H9 (cell line): ENCODE results near the gene SELENOW. TPM values are rescaled to one million over a fixed set of nuclear protein-coding genes. Genes with fewer than 3 reads are reported as not detected.

Experiments used
- DNase-seq: peaks from one replicate; pipeline ENCODE4 v3.0.0-alpha.2; 2017
- H2AFZ ChIP-seq: one replicate; pipeline ENCODE4 v1.6.1; 2013; ENCODE audit warnings: mild to moderate bottlenecking, low read length, control low read depth, moderate library complexity
- H2AK5ac ChIP-seq: 2 replicates; pipeline ENCODE4 v1.6.1; 2013; ENCODE audit warnings: low read length, control low read depth, mixed read lengths; ENCODE audit not compliant: insufficient read length
- H2BK120ac ChIP-seq: one replicate; pipeline ENCODE4 v1.6.1; 2013; ENCODE audit warnings: low read depth, mild to moderate bottlenecking, low read length, control low read depth, inconsistent platforms; ENCODE audit not compliant: poor library complexity, severe bottlenecking
- H2BK12ac ChIP-seq: 2 replicates; pipeline ENCODE4 v1.6.1; 2013; ENCODE audit warnings: low read length, control low read depth, mixed read lengths, low read depth; ENCODE audit not compliant: insufficient read length
- H2BK15ac ChIP-seq: 2 replicates; pipeline ENCODE4 v1.6.1; 2013; ENCODE audit warnings: low read depth, low read length, control low read depth
- H2BK20ac ChIP-seq: one replicate; pipeline ENCODE4 v1.6.1; 2013; ENCODE audit warnings: low read depth, mild to moderate bottlenecking, low read length, control low read depth, inconsistent platforms; ENCODE audit not compliant: poor library complexity, severe bottlenecking
- H2BK5ac ChIP-seq: 2 replicates; pipeline ENCODE4 v1.6.1; 2013; ENCODE audit warnings: low read length, control low read depth, mixed read lengths; ENCODE audit not compliant: insufficient read length
- H3K14ac ChIP-seq: 2 replicates; pipeline ENCODE4 v1.6.1; 2013; ENCODE audit warnings: low read length, control low read depth; ENCODE audit not compliant: insufficient read depth
- H3K18ac ChIP-seq: 2 replicates; pipeline ENCODE4 v1.6.1; 2013; ENCODE audit warnings: low read depth, mild to moderate bottlenecking, mixed read lengths, low read length, control low read depth; ENCODE audit not compliant: insufficient read length
- H3K23ac ChIP-seq: 2 replicates; pipeline ENCODE4 v1.6.1; 2013; ENCODE audit warnings: low read length, control low read depth, mixed read lengths, low read depth; ENCODE audit not compliant: insufficient read length
- H3K23me2 ChIP-seq: 2 replicates; pipeline ENCODE4 v1.6.1; 2013; ENCODE audit warnings: low read depth, mild to moderate bottlenecking, mixed read lengths, low read length, control low read depth; ENCODE audit not compliant: insufficient read length, poor library complexity, severe bottlenecking
- H3K27ac ChIP-seq: 2 replicates; pipeline ENCODE4 v1.5.1; 2013; ENCODE audit warnings: low read length, control low read depth, mixed read lengths, low read depth; ENCODE audit not compliant: insufficient read length
- H3K27me3 ChIP-seq: 2 replicates; pipeline ENCODE4 v1.6.1; 2013; ENCODE audit warnings: low read length, control low read depth, inconsistent platforms; ENCODE audit not compliant: insufficient read depth
- H3K4ac ChIP-seq: 2 replicates; pipeline ENCODE4 v1.6.1; 2013; ENCODE audit warnings: low read depth, mild to moderate bottlenecking, control low read depth, inconsistent platforms, low read length, moderate library complexity
- H3K4me1 ChIP-seq: 2 replicates; pipeline ENCODE4 v1.6.1; 2013; ENCODE audit warnings: low read length, control low read depth, inconsistent platforms; ENCODE audit not compliant: insufficient read depth
- H3K4me2 ChIP-seq: 2 replicates; pipeline ENCODE4 v1.6.1; 2013; ENCODE audit warnings: low read length, control low read depth, mixed read lengths; ENCODE audit not compliant: insufficient read length, insufficient read depth
- H3K56ac ChIP-seq: 2 replicates; pipeline ENCODE4 v1.6.1; 2013; ENCODE audit warnings: low read depth, mild to moderate bottlenecking, mixed read lengths, low read length, control low read depth; ENCODE audit not compliant: insufficient read length
- H3K79me1 ChIP-seq: 2 replicates; pipeline ENCODE4 v1.6.1; 2013; ENCODE audit warnings: low read depth, mild to moderate bottlenecking, moderate library complexity, low read length, control low read depth, inconsistent platforms; ENCODE audit not compliant: insufficient read depth, poor library complexity, severe bottlenecking
- H3K79me2 ChIP-seq: 2 replicates; pipeline ENCODE4 v1.6.1; 2013; ENCODE audit warnings: low read length, control low read depth, inconsistent platforms; ENCODE audit not compliant: insufficient read depth
- H3K9ac ChIP-seq: 2 replicates; pipeline ENCODE4 v1.6.1; 2013; ENCODE audit warnings: low read length, control low read depth, mixed read lengths; ENCODE audit not compliant: insufficient read length; ENCODE audit errors: extremely low read depth
- H3K9me3 ChIP-seq: one replicate; pipeline ENCODE4 v1.6.1; 2013; ENCODE audit warnings: low read depth, low read length, inconsistent platforms; ENCODE audit not compliant: control insufficient read depth
- H3T11ph ChIP-seq: one replicate; pipeline ENCODE4 v1.6.1; 2013; ENCODE audit warnings: mild to moderate bottlenecking, low read length, control low read depth, inconsistent platforms
- H4K20me1 ChIP-seq: one replicate; pipeline ENCODE4 v1.6.1; 2013; ENCODE audit not compliant: control insufficient read depth, insufficient read length, insufficient read depth
- H4K5ac ChIP-seq: 2 replicates; pipeline ENCODE4 v1.6.1; 2013; ENCODE audit warnings: low read depth, mild to moderate bottlenecking, mixed read lengths, low read length, control low read depth; ENCODE audit not compliant: insufficient read length
- H4K8ac ChIP-seq: replicated peaks from 2 replicates; pipeline ENCODE4 v1.6.1; 2013; ENCODE audit warnings: low read length, control low read depth, mixed read lengths, low read depth; ENCODE audit not compliant: insufficient read length
- H4K91ac ChIP-seq: 2 replicates; pipeline ENCODE4 v1.6.1; 2013; ENCODE audit warnings: low read depth, mild to moderate bottlenecking, moderate library complexity, mixed read lengths, low read length, control low read depth; ENCODE audit not compliant: insufficient read length
- H3K27ac Mint-ChIP-seq, 3 experiments: 2 replicates in 2 of 3; 3 replicates in 1 of 3; pipeline ENCODE4 v1.8.0; 2020 to 2021; ENCODE audit warnings: mixed read lengths in 3 of 3, mild to moderate bottlenecking in 1 of 3, moderate library complexity in 1 of 3
- H3K27me3 Mint-ChIP-seq: 2 replicates; pipeline ENCODE4 v1.8.0; 2021; ENCODE audit warnings: low read depth, mild to moderate bottlenecking, moderate library complexity, mixed read lengths
- H3K36me3 Mint-ChIP-seq, 3 experiments: 2 replicates in 2 of 3; 3 replicates in 1 of 3; pipeline ENCODE4 v1.8.0; 2020 to 2021; ENCODE audit warnings: low read depth in 3 of 3, mixed read lengths in 3 of 3; ENCODE audit not compliant: insufficient read depth in 1 of 3
- H3K4me1 Mint-ChIP-seq, 2 experiments: 2 replicates each; pipeline ENCODE4 v1.8.0; 2020; ENCODE audit warnings: mixed read lengths in 2 of 2
- H3K4me3 Mint-ChIP-seq, 2 experiments: 2 replicates in 1 of 2; 3 replicates in 1 of 2; pipeline ENCODE4 v1.8.0; 2020 to 2021; ENCODE audit warnings: mild to moderate bottlenecking in 2 of 2, mixed read lengths in 2 of 2, moderate library complexity in 1 of 2
- H3K9me3 Mint-ChIP-seq, 2 experiments: 2 replicates in 1 of 2; 3 replicates in 1 of 2; pipeline ENCODE4 v1.8.0; 2020; ENCODE audit warnings: mild to moderate bottlenecking in 2 of 2, mixed read lengths in 2 of 2, moderate library complexity in 1 of 2
- CTCF ChIP-seq: fragments of 200-600 bp; sonication (generic); conservative IDR thresholded peaks from 3 replicates; pipeline ENCODE4 v1.8.0; 2021; ENCODE audit warnings: antibody characterized with exemption, mild to moderate bottlenecking
- WGBS: extraction: QIAGEN DNeasy Blood & Tissue Kit; methylation state at CpG from one replicate; pipeline ENCODE4 v1.1.7; 2013; ENCODE audit warnings: missing lambda C conversion rate, low lambda C conversion rate, mixed read lengths; ENCODE audit not compliant: insufficient read length; ENCODE audit errors: extremely low coverage; 5-methylcytosine and 5-hydroxymethylcytosine counted together
- total RNA-seq: library from RNA; stranded (reverse); gene quantifications from 2 replicates; pipeline ENCODE4 v1.2.1, GENCODE V29; 2021

Gene SELENOW
- total RNA-seq, 1 experiment from 2014 or later: 388 TPM

GRCh38 chr19:47826800-47827199, 48.3 kb downstream of the SELENOW start:
- no peak overlapping the region for H2BK15ac ChIP-seq
- H3K4me1 Mint-ChIP-seq: peaks cover 19 to 29% of the 10 kb centered on the region in 2 experiments
- H3K79me1 ChIP-seq: no peaks in the 10 kb centered on the region
- H3T11ph ChIP-seq: no peak overlapping the region
- no peaks in the 10 kb centered on the region for H3K9me3 ChIP-seq
- TF ChIP-seq CTCF: no peak
- H3K27ac ChIP-seq: no peak overlapping the region
- H3K23ac ChIP-seq: no peak overlapping the region
- H2AFZ ChIP-seq: no peak overlapping the region
- no peak overlapping the region for H3K14ac ChIP-seq
- H2BK5ac ChIP-seq: no peak overlapping the region
- no peaks in the 10 kb centered on the region for H3K79me2 ChIP-seq
- H3K4me2 ChIP-seq: no peak overlapping the region
- H3K4me1 ChIP-seq: no peaks in the 10 kb centered on the region
- H3K56ac ChIP-seq: no peak overlapping the region
- H4K20me1 ChIP-seq: no peaks in the 10 kb centered on the region
- no peak for DNase-seq
- no peak overlapping the region for H2BK120ac ChIP-seq
- H3K4ac ChIP-seq: no peak overlapping the region
- no peak overlapping the region for H2AK5ac ChIP-seq
- no peak overlapping the region for H4K8ac ChIP-seq
- WGBS: no CpG with 5 or more reads among the region's 6 CpGs
- H3K23me2 ChIP-seq: no peaks in the 10 kb centered on the region
- no peaks in the 10 kb centered on the region; the same call in 1 of the 2 replicates for H3K27me3 Mint-ChIP-seq
- no peak overlapping the region for H3K18ac ChIP-seq
- no peak overlapping the region for H4K5ac ChIP-seq
- H2BK12ac ChIP-seq: no peak overlapping the region
- H3K36me3 Mint-ChIP-seq: peaks cover 0 to 2% (median 0%) of the 10 kb centered on the region in 3 experiments; a peak in 1 of 7 replicates
- peaks cover 0 to 7% of the 10 kb centered on the region in 2 experiments; a peak in 3 of 5 replicates for H3K9me3 Mint-ChIP-seq
- no peaks in the 10 kb centered on the region for H3K27me3 ChIP-seq
- no peak overlapping the region; a peak in 1 of 5 replicates for H3K4me3 Mint-ChIP-seq
- no peak overlapping the region for H4K91ac ChIP-seq
- no peak overlapping the region; a peak in 1 of 7 replicates for H3K27ac Mint-ChIP-seq
- H3K9ac ChIP-seq: no peak overlapping the region
- H2BK20ac ChIP-seq: no peak overlapping the region
